HCEC 1CT (cell line): Measurements from ENCODE around the gene ETFBKMT.
"Not testable (repeated sequence)": the region's sequence is repeated elsewhere in the genome, so short reads cannot be mapped to it uniquely, and the experiment has no call there.

Source experiments
- DNase-seq: peaks from one replicate; pipeline ENCODE4 v3.0.0-alpha.2; 2017

Gene ETFBKMT

DNA sequence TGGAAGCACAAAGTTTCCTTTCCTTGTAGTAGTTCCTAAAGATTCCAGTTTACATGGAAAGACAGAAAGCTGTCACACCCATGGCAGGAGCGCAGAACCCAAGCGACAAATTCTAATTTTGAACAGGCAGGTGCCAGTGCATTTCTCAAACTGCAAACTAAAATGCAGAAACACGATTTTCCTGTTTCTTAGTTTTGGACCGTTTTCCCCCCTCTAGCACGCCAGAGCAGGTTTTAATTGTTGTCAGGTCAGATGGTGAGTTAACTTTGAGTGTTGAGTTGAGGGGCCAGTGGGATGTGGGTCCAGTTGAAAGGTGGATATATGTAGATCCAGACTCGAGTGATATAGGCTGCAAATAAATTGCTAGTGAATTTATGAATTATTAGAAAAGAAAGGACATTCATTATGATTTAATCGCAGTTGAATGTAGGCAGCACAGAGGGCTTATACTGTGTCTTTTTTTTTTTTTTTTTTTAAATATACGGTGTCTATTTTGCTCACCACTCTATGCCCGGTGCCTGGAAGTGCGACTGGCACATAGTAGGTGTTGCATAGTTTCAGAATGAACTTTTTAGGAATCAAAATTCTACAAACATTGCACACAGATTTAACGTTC is 909 bp upstream of the ETFBKMT start:
- DNase-seq, result no peak

DNA sequence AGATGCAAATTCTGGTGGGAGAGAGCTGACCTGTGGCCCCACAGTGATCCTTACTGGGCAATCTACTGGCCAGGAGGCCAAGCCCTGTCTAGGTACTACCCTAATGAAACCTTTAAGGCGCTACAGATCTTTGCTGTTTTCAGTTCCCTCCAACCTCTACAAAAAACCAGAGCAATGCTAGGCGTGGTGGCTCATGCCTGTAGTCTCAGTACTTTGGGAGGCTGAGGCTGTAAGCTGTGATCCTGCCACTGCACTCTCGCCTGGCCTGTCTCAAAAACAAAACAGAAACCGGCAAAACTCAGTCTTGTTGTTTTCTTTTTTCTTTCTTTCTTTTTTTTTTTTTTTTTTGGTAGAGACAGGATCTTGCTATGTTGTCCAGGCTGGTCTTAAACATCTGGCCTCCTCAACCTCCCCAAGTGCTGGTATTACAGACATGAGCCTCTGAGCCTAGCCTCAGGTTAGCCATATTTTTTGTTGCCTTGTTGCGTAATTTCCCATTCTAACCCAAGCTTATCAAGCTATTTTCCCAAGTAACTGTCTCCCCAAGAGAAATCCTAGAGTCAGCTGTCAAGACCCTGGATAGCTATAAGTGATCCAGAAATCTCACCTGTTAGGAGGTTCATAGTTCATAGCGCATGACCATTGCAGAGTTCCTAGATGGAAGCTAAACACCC is 2.8 kb downstream of the ETFBKMT start:
- no peak for DNase-seq

DNA sequence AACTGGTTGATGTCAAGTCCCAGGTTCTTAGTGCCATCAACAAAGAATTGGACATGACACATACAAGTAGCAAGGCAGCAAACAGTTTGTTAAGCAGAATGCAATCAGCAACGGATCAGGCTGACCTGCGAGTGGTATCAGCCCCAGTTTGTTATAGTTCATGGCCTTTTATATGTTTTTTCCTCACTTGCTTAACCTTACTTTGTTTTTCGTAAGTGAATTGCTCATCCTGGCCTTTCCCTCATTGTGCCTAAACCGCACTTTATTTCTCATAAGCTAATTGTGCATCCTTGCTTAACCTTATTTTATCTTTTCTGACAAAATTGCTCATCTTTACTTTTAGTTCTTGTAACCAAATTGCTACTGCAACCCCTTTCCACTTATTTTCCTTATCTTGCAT is 4.1 kb downstream of the ETFBKMT start:
- no peak for DNase-seq

DNA sequence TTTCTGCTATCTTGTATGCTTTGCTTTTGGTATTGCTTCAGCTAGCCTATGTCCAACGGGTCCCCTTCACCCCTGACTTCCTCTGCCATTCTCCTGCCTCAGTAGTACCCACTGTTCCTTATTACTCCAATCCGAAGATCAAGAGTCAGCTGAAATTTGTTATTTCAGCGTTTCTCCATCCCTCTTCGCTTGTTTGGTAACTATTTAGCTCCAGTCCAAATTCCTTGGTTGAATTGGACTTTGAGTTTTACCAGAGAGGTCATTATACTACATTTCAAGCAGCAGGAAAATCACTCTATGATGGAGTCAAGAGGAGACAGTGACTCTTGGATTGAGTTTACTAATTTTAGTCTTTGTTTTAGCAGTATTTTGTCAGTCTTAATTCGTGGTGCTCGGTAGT is 4.5 kb downstream of the ETFBKMT start:
- DNase-seq, result no peak

DNA sequence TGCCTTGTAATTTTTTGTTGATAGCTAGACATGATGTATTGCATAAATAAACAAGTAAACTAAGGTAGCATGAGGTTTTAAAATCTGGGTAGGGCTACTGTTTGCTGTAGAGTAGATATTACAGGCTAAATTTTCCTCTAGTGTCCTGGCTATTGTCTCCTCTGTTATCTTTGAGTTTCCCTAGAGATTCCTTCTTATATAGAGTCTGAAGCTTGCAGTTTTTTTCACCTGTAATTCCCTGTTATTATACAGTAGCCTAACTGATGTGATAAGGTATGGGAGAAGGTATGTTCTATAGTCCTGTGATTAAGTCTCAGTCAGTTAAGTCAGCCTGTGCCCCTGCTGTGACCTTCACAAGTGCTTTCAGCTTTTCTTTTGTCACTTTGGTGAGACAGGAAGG is 9.5 kb downstream of the ETFBKMT start:
- DNase-seq, result no peak

DNA sequence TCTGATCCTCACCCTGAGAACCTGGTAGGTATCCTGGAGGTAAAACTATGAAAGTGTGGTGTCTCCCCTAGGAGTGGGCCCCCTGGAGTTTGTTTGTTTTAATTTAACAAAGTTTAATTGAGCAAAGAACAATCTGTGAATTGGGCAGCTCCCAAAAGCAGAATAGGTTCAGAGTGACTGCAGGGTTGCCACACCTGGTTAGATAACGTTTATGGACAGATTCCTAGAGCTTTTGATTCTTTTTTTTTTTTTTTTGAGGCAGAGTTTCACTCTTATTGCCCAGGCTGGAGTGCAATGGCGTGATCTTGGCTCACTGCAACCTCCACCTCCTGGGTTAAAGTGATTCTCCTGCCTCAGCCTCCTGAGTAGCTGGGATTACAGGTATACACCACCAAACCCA is 10.1 kb downstream of the ETFBKMT start:
- not testable (repeated sequence) for DNase-seq

DNA sequence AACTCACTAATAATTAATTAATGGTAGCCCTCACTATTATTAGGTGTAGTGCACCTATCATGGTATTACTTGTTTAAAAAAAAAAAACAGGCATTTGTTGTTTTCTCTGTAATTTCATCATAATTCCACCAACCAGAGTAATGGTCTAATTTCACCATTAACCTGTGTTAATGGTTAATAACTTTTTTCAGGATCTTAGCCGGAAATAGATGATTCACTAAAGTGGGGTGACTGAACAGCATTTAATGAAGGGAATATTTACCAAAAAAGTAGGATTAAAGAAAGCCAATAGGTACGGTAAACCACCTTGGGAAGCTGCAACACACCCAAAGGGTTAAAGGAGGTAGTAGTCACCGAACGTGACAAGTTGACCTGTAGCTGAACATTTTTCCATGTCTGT is 13.0 kb downstream of the ETFBKMT start:
- no peak for DNase-seq

DNA sequence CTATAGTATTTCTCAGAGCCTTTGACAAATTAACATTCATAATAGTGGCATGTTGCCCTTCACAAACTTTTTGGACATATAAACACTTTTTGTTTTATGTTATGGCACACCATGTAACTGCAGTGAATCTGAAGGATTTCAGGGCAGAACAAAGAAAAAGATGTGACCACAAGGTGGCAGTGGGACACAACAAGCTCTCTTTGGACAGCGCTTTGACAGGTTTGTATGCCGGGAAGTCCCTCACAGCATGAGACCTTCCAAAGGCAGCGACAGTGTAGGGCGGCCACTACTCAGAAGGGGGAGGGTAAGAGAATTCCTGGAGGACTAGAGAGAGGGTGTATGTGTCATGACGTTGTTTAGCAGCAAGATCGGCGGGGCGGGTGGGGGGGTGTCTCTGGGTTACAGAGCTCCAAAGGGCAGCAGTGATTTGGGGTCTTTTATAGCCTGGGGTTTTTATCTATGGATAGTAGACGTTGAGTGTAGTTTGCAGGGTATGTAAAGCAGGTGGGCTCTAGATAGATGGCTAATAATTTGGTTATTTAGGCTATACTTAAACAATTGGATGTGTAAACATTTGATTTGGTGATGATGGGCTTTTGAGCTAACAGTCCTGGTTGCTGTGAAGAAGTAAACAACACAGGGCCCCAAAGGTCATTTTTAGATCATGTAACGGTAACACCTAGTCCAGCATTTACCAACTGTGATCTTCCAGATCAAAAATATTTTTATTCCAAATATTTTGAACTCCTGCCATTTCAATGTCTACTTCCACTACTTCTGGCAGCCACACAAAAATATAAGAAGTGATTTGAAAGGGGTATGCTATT is 22.9 kb downstream of the ETFBKMT start:
- DNase-seq, result peak; percentile 59

DNA sequence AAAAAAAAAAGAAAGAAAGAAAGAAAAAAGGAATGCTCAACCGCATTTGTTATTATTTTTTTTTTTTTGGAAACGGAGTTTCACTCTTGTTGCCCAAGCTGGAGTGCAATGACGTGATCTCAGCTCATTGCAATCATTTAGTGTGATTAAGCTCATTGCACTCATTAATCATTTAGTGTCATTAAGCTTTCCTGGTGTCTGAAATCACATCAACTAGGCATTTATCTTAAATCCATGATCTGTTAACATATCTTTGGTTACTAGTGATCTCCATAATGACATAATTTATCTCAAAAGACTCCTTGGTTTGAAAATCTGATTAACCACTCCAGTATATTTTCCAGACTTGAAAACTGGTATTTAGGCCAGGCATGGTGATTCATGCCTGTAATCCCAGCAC is 26.3 kb downstream of the ETFBKMT start:
- no peak for DNase-seq

DNA sequence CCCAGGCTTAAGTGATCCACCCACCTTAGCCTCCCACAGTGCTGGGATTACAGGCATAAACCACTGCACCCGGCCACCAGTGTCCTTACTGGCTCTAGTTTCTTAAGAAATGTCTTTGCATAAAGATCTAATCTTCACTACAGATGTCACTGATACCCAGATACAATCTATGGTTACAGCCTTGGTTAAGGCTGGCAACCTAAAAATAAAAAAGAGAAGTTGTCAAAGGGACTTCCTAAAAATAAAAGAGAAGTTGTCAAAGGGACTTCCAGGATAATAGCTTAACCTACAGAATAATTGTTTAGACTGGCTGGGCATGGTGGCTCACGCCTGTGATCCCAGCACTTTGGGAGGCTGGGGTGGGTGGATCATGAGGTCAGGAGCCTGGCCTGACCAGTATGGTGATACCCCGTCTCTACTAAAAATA is 27.6 kb downstream of the ETFBKMT start:
- no peak for DNase-seq

DNA sequence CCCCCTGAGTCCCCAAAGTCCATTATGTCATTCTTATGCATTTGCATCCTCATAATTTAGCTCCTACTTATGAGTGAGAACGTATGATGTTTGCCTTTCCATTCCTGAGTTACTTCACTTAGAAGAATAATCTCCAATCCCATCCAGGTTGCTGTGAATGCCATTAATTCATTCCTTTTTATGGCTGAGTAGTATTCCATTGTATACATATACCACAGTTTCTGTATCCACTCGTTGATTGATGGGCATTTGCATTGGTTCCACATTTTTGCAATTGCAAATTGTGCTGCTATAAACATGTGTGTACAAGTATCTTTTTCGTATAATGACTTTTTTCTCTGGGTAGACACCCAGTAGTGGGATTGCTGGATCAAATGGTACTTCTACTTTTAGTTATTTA is 30.4 kb downstream of the ETFBKMT start:
- not testable (repeated sequence) for DNase-seq

DNA sequence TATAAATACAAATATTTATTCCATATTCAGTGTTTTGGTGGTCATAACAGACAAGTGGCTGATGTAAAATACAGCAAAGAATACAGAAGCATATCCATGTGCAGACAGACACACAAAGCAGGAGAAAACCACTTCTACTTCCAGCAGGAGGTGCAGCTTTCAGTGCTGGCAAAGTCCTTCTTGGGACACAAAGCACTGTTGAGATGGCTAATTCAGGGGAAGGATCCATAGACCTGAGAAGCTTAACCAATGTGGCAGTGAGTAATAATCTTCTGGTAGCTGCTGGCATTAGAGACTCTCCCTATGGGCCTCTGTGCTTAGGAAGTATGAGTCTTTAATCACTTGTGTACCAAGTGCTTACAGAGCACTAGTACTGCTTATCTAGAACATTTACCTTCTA is 42.6 kb downstream of the ETFBKMT start:
- DNase-seq, result peak; percentile 5

DNA sequence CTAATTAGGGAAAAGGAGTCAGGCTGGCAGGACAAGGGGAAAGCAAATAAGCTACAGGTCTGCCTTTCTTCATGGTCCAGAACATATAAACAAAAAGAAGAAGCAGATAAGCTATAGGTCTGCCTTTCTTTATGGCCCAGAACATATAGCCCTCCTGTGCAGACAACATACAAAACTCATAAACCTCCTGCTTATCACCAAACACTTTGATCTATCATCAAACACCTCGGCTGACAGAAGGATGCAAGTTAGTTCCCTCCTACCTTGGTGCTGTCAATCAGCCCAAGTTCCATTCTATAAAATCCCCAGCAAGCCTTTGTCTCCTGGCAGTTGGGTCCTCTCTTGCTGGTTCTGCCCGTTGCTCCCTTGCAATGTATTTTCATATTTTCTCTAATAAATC is 46.1 kb downstream of the ETFBKMT start:
- no peak for DNase-seq

DNA sequence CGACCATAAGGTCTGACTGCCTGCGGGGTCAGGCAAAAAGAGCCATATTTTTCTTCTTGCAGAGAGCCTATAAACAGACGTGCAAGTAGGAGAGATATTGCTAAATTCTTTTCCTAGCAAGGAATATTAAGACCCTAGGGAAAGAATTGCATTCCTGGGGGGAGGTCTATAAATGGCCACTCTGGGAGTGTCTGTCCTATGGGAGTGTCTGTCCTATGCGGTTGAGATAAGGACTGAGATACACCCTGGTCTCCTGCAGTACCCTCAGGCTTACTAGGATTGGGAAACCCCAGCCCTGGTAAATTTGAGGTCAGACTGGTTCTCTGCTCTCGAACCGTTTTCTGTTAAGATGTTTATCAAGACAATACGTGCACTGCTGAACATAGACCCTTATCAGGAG is 48.6 kb downstream of the ETFBKMT start:
- not testable (repeated sequence) for DNase-seq

DNA sequence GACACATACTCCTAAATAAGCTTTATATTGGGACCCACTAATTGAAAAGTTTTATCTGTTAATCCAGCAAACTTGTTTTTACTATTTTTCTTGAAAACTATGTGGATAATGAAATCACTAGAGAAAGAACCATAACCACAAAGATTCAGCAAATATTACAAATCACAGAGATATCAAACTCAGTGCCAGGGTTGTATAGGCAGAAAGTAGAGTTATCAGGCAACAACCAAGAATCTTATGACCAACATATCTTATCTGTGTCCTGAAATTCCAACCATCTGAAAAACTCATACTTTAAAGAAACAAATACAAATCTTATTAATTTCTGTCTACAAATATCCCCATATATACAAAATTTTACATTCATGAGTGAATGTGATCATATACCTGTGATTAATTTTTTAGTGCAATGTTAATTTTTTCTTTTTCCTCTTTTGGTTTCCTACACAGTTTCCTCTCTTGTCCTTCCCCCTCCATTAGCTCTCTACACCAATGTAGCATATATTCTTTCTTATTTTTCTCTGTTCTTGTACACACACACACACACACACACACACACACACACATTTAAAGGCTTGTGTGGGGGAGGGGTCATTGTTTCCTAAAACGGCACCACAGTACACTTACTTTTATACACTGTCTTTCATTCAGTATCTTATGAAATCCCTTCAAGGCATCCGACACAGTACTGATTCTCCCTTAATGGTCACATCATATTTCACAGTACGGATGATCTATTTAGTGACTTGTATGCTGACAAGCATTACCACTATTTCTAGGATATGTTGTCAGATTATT is 50.7 kb downstream of the ETFBKMT start:
- no peak for DNase-seq

DNA sequence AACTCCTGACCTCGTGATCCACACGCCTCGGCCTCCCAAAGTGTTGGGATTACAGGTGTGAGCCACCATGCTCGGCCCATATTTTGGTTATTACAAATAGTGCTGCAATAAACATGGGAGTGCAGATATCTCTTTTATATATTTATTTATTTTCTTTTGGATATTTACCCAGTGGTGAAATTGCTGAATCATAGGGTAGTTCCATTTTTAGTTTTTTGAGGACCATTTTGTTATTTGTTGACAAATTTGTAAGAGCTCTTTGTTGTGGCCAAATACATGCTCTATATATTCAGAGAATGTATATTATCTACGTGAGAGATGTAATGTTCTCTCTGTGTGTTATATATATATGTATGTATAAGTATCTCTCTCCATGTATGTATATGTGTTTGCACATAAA is 53.4 kb downstream of the ETFBKMT start:
- DNase-seq, result no peak

DNA sequence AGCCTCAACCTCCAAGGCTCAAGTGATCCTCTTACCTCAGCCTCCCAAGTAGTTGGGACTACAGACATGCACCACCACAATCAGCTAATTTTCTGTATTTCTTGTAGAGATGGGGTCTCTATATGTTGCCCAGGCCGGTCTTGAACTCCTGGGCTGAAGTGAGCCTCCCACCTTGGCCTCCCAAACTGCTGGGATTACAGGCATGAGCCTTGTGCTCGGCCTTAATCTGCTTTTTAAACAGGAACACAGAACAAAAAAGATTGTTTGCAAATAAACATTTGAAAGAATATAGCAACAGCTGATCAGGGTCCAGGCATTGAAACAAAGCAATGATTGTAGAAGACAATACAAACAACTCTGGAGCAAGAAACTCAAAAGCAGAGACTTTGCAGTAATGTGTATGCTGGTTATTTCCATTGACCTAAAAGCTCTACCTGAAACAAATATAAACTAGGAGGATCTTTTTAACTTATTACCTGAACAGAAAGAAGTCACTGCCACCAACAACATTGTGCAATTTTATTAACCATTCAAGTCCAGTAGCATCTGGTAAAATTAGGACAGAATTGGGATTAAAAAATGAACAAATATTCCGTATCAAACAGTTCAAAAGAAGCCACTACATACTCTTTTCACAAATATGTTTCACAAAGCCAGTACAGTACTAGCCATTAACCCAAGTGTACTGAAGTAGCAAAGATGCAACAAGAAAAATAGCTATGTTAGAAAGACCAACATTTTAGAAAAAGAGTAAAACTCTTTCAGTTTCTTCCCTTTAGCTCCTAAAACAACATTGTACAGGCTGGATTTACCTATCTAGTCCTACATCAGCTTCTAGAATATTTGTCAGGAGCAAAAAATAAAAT is 55.2 kb downstream of the ETFBKMT start:
- DNase-seq, result no peak

DNA sequence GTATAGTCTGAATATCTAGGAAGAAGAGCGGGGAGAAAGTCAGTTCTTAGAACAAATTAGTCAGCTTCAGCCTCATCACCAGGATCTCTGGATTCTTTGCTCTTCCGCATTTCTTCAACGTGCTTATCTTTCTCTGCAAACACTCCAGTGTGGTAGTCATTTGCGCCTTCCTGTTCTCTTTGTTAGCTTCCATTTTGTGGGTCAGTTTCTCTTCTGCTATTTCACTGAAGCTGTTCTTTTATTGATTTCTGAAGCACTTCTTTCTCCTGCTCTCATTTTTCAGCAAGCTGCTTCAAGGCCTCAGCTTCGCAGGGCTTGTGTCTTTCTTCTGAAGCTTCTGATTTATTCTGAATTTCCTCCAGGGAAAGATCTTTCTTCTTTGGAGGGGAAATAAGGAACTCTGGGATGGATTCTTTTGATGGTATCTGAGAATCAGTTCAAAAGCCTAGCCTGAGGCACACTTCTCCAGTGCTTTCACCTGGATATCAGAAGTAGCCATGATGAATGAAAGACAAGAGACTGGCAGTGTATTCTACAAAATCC is 55.9 kb downstream of the ETFBKMT start:
- no peak for DNase-seq

DNA sequence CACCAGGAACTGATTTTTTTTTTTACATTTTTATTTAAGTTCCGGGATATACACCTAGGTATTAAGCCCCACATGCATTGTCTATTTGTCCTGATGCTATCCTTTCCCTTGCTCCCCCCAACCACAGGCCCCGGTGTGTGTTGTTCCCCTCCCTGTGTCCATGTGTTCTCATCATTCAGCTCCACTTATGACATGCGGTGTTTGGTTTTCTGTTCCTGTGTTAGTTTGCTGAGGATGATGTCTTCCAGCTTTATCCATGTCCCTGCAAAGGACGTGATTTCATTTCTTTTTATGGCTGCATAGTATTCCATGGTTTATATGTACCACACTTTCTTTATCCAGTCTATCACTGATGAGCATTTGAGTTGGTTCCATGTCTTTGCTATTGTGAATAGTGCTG is 57.5 kb downstream of the ETFBKMT start:
- DNase-seq, result not testable (repeated sequence)

DNA sequence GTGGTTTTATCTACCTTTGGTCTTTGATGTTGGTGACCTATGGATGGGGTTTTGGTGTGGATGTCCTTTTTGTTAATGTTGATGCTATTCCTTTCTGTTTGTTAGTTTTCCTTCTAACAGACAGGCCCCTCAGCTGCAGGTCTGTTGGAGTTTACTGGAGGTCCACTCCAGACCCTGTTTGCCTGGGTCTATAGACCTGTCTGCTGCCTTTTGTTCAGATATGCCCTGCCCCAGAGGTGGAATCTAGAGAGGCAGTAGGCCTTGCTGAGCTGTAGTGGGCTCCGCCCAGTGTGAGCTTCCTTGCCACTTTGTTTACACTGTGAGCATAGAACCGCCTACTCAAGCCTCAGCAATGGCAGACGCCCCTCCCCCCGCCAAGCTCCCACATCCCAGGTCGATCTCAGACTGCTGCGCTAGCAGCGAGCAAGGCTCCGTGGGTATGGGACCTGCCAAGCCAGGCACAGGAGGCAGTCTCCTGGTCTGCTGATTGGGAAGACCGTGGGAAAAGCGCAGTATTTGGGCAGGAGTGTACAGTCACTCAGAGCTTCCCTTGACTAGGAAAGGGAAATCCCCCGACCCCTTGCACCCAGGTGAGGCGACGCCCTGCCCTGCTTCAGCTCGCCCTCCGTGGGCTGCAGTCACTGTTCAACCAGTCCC is 59.2 kb downstream of the ETFBKMT start:
- DNase-seq, result not testable (repeated sequence)

DNA sequence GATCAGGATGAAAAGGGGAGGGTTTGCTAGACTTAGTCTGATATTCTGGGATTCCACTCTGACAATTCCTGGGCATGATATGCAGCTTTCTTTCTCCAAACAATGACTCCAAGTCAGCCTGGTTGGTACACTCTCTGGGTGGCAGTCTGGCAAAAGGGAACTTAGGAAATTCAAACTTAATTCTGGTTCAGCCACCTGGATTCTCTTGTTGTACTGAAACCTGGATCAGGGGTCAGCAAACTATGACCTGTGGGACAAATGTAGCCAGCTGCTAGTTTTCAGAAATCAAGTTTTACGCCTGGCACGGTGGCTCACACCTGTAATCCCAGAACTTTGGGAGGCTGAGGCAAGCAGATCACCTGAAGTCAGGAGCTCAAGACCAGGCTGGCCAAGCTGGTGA is 63.1 kb downstream of the ETFBKMT start:
- no peak for DNase-seq
